Activated T-cell treated with anti-CD3 and anti-CD28 coated beads, Interleukin-2, amount 50 U/mL, for 1 hour (primary cell): ENCODE measurements around the gene CAMK1D.

Experiments
- DNase-seq: peaks from one replicate; pipeline ENCODE4 v3.0.0-alpha.2; 2020

CAMK1D gene

DNA sequence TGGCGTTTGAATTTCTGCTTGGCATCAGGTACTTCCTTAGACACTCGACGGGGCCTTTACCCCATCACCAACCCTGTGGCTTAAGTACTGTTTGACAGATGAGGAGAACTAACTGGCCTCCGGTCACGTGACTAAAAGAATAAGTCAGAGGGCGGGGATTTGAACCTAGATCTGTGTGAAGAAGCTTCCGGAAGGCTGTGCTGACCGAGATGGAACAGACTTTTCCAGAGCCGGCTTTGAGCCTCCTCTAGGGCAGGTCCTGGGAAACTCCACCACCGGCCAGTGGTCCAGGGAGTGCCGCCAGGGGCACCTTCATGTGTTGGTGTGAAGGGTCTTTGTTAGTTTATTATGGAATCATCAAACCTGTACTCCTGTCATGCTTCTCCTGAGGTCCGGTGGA lies 26.9 kb downstream of the CAMK1D start:
- DNase-seq = no peak

DNA sequence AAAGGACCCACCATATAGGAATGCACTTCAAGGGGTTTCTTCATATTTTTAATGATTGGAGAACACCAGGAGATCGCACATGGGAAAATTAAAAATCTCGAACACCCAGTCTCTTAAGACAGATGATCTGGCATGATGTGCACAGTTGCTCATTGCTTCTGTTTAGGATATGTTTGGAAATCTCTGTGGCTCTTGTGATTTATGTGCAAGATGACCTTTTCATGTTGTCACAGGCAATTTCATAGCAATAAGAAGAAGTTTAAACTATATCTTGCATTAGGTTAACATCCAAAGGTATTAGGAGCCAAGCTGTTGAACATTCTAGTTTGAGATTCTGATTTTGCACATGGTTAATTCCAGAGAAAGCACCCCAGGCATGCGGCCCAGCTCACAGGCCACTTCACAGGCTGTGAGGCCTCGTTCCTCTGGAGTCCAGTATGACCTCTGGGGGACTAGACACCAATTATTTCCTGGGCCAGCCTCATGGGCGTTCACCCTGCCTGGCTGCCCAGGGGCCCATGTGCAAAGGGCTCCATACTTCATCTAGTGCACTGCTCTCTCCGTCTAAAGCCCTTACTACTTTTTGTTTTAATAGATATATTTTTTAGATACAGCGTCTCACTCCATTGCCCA lies 28.4 kb downstream of the CAMK1D start:
- no peak for DNase-seq

DNA sequence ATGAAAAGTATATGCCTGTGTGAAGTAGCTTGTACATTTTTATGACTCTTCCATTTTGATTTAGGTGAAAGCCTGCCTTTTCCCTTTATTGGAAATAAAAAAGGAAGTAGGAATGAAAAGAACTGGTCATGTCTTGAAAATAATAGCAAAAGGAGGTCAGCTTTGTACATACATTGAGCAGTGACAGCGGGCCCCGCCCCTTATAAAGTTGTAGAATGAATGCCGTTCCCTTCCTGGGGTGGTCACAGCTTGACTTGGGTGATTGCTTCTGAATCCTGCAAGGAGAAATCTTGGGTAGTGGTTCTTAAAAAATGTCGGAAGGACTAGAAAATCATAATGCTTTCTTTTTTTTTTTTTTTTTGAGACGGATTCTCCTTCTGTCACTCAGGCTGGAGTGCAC lies 31.7 kb downstream of the CAMK1D start:
- DNase-seq = no peak

DNA sequence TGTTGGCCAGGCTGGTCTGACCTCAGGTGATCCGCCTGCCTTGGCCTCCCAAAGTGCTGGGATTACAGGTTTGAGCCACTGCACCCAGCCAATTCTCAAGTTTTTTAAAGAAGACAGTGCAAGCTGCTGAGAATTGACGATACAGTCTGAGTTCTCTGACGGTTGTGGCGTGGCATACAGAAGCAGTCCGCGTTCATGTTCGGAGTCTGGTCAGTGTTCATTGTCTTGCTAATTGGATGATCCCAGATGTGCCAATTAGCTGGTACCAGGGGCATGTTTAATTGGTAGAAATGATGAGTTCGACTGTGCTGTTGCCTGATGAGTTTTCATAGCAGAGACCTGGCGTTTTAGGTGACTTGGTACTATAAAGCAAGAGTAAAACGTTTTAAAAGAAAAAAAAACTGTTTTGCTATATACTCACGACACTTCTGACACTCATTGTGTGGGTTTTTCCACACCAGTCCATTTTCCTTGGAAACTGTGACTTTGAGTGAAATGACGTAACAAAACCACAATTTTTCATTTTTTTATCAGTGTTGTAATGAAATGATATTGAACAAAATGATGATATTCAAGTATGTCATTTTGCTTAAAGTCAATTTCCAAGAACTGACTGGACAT lies 32.3 kb downstream of the CAMK1D start:
- DNase-seq = no peak

DNA sequence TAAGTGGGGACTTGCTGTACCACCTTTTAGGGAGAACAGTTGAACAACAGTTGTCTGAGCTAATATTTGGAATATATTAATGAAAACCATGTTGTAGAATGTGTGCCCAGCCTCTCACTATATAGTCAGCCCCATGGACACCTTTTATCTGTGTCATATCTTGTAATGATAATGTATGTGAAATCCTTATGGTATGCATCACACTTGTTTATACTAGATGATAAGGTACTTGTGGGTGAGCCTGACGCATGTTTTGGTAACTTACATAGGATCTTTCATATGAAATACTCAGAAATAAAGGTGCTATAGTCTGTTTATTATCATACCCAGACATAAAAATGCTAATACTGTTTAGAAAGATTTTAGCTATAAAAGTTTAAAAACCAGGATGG lies 32.8 kb downstream of the CAMK1D start:
- DNase-seq = no peak

DNA sequence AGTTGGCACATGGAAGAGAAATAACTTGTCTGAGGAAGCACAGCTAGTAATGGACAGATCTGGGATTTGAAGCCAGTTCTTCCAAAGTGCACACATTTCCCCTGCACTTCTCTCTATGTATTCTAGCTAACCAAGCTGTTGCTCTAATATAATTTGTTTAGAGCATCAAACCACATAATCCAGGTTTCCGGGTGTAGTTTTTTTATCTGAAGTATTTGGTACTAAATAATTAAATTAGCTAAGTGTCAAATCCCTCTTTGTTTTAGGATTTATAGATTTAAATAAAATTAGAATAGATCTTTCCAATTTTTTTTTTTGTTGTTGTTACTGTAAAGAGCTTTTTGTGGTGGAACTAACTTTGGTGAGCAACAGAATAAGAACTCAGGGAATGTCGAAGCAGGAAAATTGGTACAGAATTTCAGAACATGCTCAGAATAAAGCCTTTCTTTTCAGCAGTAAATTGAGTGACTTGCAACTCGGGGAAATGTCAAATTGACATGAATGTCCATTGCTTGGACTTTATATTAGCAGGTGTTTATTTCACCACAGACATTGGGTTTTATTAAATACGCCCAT lies 33.7 kb downstream of the CAMK1D start:
- no peak for DNase-seq

DNA sequence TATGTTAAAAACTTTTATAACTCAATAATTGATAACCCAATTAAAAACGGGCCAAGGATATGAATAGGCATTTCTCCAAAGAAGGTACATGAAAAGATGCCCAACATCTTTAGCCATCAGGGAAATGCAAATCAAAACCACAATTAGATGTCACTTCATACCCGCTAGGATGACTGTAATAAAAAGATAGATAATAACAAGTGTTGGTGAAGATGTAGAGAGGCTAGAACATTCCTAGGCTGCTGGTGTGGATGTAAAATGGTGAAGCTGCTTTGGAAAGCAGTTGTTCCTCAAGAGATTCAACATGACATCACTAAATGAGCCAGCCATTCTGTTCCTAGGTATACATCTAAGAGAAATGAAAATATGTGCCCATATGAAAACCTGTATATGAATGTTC lies 35.6 kb downstream of the CAMK1D start:
- no peak for DNase-seq

DNA sequence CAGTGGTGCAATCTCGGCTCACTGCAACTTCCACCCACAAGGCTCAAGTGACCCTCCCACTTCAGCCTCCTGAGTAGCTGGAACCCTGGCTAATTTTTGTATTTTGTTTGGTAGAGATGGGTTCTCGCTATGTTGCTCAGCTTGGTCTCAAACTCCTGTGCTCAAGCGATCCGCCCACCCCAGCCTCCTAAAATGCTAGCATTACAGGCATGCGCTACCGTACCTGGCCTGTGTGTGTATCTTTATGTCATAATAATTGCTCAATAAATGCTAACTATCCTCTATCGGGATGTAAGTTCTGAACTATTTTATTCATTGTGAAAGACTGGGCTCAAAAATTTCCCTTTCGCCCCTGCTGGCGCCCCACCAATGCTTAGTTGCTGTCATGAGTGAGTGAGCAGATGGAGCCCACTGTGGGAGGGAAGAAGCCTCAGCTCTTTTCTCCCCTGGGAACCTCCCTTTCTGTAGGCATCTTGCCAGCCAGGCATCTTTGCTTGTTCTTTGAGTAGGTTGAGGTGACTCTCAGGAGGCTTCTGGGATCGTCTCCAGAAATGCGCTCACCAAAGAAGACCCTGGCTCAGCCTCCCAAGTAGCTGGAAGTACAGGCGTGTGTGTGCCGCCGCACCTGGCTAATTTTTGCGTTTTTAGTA lies 38.3 kb downstream of the CAMK1D start:
- DNase-seq = no peak

DNA sequence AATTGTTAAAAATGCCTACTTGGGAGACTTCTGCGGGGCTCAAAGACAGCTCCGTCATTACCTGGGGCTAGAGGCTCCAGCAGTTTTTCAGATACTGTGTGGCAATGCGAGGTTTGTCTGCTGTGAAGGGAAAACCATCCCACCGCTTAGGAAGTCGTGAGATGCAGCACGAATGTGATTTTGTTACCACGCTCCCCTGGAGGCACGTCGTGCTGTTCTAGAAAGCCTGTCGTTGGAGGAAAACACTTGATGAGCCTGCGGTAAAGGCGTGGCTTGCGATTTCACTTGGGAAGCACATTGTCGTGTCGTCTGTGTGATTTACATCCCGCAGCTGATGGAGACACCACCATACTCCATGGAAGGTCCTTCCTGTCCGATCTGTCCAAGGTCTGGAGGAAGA lies 39.3 kb downstream of the CAMK1D start:
- DNase-seq = no peak

DNA sequence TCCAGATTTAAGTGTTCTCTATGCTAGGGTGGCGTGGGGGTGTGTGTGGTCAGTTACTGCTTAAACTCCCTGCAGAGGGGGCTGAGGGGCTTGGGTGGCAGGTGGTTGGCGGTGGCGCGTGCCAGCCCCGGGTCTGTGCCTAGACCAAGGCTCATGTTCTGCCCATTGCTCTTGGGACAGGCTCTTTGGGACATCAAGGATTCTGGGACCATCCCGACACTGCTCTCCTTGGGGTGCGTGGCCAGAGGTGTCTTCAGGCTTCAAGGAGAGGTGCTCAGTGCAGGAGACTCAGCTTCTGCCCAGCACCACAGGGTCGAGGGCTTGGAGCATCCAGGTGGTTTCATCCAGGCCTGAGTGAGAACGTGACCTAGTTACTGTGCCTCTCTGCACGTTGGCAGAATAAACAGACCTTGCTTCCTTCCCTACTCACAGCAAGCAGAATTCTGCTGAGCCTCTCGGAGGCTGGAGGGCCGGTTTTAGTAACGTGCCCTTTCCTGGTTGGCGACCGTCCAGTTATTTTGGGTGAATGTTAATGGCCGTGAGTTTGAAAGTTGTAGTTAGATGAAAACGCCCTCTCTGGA lies 39.9 kb downstream of the CAMK1D start:
- no peak for DNase-seq

DNA sequence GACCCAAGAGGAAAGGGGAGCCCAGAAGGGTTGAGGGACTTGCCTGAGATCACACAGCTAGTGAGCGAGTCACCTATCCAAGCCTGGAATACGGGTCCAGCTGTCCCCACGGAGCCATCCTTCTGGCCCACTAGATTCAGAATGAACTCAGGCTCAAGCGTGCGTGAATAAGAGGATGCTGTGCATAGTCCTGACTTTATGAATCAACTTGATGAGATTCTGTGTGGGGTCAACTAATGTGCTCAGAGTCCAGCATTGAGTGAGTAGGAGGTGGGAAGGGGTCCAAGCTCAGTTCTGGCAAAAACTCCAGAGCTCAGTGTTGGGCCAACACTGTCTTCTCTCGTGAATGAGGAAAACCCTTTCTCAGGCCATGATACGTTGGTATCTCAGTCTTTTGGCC lies 41.4 kb downstream of the CAMK1D start:
- no peak for DNase-seq

DNA sequence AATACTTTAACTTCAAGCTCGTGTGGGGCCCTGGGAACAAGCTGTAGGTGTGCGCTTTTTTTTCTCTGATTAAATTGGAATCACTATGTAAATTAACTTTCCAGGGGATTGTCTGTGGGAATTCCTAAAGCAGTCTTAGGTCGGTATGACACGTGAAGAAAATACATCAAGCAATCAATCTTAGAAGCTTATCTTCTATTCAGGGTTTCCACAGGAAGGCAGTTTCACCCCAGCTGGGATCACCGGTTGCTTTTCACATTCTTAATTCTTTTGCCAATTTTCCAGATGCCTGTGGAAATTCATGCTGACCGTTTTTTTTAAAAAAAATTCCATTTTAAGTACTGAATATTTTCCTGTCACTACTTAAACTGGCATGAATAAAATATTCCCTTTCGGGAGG lies 41.9 kb downstream of the CAMK1D start:
- DNase-seq = no peak

DNA sequence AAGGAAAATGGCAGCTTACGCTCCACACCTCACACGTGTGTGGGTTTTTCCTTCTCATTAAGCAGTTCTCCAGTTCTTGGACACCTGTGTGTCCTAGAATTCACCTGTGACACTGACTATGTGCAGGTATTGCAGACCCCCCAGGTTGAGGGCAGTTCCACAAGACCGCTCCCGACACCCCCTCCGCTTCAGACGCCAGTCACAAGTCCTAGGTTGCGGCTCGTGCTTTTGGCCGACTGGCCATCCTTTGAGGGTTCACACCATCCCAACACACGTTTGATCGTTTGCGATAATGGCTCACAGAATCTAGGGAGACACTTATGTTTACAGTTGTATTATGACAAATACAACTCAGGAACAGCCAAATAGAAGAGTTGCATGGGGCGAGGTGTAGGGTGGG lies 44.5 kb downstream of the CAMK1D start:
- DNase-seq = no peak

DNA sequence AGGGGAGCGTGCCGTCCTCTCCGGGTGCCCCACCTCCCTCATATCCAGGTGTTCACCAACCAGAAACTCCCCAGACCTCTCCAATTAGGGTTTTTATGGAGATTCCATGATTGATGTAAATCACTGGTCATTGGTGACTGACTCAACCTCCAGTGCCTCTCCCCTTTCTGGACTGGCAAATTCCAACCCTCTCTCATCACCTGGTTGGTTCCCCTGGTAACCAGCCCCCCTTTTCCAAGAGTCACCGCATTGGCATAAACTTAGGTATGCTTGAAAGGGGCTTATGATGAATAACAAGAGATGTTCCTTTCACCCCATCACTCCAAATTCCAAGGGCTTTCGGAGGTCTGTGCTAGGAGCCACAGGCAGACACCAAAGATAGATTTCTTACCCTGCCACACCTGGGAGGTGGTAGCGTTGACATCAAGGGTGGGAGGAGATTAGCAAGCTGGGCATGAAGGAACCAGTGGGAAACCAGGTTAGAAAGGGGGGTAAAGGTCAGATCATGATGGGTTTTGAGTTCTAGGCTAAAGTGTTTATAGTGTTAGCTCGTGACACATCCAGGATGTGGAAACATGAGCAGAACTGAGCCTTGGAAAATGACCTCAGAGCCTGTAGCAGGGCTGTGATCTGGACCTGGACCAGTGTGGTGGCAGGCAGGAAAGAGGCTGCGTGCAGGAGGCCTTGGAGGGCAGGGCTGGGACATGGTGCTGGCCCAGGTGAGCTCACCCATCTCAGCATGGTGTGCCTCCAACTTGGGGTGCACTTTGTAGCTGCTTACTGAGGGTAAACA lies 45.1 kb downstream of the CAMK1D start:
- DNase-seq = no peak

DNA sequence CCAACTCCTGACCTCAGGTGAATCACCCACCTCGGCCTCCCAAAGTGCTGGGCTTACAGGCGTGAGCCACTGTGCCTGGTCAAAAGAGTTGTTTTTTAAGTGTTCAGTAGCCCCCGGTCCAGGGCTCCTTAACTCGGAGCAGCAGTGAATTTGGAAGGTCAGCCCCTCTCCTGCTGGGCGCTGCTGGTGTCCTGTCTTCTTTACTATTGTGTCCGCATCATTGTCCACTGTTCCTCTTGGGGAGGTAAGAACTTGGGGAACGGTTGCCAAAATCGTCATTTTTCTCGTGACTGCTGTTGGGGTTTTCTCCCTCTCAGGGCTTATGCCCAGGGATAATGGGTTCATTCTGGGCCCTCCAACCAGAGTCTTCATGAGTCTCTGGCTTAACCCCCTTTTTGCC lies 46.7 kb downstream of the CAMK1D start:
- DNase-seq = no peak

DNA sequence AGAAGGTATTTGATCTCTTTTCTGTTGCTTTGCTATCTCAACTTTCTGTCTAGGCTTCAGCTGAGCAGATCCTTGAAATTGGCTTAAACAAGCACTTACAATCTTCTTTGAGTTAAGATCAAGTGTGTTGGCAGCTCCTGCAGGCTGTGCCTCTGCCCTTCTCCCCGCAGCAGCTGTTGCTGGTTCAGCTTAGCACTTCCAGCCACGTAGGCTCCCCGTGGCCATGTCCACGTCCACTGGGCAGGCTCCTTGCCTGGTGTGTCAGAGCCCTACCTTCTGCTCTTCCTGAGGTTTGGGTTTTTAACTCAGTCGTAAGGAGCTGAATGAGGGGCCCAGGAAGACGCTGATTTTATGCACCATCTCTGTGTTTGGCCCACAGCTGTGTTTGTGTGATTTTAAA lies 47.2 kb downstream of the CAMK1D start:
- no peak for DNase-seq

DNA sequence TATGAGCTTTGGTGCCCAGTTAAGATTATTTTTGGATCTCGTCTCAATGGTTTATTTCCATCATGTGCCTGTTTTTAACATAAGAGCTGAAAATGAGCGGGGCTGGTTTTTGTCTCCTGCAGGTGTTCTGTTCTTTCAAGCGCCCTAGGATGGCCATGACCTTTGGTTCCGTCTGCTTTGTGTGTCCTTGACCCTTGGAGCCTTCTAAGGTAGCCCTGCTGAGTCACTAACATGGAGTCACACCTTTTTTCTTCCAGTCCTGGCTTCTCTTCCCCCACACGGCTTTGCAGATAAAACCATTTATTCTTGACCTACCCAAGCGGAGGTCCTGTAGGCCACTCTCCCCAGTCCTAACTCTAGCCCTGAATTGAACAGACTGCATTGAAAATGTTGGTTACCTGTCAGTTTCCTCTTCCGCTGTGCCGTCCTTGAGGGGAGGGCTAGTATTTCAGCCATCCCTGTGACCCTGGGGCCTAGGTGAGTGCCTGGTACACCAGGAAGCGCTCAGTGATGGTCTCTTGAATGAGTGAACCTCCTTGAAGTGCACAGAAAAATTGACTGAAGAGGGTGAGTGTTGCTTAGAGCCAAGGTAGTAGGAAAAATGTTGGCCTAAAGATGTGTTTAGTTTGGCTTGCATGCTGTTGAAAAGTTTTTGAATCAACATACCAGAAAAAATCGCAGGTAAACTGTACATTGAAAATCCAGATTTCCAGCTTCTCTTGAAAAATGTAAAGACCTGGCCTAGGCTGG lies 48.0 kb downstream of the CAMK1D start:
- no peak for DNase-seq

DNA sequence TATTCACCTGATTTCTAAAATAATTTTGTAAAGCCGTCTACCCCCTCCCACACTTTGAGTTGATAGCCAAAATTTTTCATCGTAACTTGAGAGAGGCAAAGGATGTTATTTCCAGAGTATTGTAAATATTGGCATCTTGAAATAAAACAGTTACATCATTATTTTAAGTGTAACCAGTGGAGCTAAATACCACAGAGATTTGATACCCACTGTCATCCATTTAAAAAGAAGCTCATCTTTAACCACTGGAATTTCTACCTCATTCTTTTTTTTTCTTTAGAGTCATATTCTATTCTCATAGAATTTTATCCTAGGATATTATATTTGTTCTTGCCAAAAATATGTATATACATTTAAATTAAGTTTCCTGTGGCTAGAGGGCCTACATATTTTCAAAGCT lies 48.6 kb downstream of the CAMK1D start:
- DNase-seq = no peak

DNA sequence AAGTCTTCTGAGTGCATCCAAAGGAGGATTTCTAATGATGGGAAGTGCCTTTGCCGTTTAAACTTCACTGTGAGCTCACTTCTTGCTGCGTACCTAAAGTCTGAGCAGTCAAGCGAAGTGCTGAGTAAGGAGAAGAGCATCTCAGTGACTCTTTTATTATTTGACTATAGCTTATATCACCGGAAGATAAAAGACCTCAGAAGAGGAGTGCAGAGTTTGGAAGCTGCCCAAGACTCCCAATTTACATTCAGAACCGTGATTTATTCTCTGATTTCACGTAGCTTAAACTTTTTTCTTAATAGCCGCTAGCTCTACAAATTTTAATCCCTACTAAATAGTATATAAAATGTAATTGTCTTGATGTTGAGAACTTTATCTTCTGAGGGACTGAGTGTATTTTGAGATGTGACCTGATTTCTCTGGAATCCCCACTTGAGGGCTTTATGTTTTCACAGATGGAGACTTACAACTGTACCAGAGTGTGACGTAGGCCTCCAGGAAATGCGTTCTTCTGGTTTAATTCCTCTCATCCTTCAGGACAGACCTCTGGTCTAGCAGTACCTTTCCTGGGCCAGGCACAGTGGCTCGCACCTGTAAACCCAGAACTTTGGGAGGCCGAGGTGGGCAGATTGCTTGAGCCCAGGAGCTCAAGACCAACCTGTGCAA lies 51.1 kb downstream of the CAMK1D start:
- DNase-seq = no peak

DNA sequence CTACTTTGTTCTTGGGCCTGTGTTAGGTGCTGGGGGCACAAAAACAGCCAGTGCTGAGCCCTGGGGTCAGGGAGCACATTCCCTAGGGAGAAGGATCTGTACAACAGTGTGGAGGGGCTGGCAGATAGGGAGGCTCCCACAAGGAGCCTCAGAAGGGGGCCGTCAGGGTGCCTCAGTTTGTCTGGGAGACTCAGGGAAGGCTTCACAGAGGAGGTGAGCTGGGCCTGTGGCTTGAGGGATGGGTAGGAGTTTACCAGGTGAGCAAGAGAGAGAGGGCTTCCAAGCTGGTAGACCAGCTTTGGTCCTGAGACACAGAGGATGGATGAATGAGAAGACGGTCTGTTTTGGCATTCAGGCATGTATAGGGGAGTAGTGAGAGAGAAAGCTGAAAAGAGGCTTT lies 52.1 kb downstream of the CAMK1D start:
- DNase-seq = no peak

DNA sequence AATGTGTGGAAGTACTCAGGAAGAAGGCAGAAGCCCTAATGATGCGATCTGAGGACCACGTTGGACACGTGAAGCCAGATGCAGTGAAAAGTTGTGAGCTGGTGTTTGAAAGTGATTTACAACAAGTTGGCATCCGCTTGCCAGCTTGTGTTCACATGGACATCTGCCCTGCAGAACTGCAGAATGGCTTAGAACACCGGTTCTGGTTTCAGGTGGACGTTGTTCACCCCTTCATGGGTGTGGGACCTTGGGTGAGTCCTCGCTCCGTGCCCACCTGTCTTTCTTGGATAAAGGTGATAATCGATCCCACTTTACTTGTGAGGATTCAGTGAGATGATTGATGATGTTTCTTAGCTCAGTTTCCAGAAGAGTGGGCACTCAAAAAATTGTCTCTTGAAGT lies 53.8 kb downstream of the CAMK1D start:
- DNase-seq = no peak
